Activated T-helper 1 cell treated with anti-CD3 and anti-CD28 coated beads, Interleukin-12 subunit alpha, Interleukin-12 subunit beta, Interleukin-2, Interleukin-4 antibody, amounts not matched to agents 30 ng/mL and 10 ng/mL and 1 ng/mL, durations not matched to agents 14 hours and 24 hours and 36 hours (primary cell): ENCODE results near the gene KRTAP19-7. TPM values are rescaled to one million over a fixed set of nuclear protein-coding genes. Genes with fewer than 3 reads are reported as not detected.

Source experiments
- DNase-seq: peaks from one replicate; pipeline ENCODE4 v3.0.0; 2021; ENCODE audit warnings: low spot score
- H3K27ac Mint-ChIP-seq: one replicate; pipeline ENCODE4 v1.8.0; 2021; ENCODE audit warnings: mild to moderate bottlenecking, mixed read lengths
- H3K27me3 Mint-ChIP-seq: one replicate; pipeline ENCODE4 v1.8.0; 2022; ENCODE audit warnings: mild to moderate bottlenecking, moderate library complexity, mixed read lengths; ENCODE audit not compliant: insufficient read depth
- H3K36me3 Mint-ChIP-seq: one replicate; pipeline ENCODE4 v1.8.0; 2021; ENCODE audit warnings: low read depth, mixed read lengths
- H3K4me1 Mint-ChIP-seq: one replicate; pipeline ENCODE4 v1.8.0; 2021; ENCODE audit warnings: low read depth, mixed read lengths
- H3K4me3 Mint-ChIP-seq: one replicate; pipeline ENCODE4 v1.8.0; 2021; ENCODE audit warnings: mild to moderate bottlenecking, moderate library complexity, mixed read lengths
- H3K9me3 Mint-ChIP-seq: one replicate; pipeline ENCODE4 v1.8.0; 2021; ENCODE audit warnings: mixed read lengths
- intact Hi-C: fragments of 100-400 bp; cut with micrococcal nuclease; formaldehyde crosslinking; loops from one replicate; pipeline ENCODE4 v1.15.1; 2024
- total RNA-seq: library from RNA; stranded (reverse); gene quantifications from 2 replicates; pipeline ENCODE4 v1.2.3, GENCODE V29; 2022

KRTAP19-7 gene
- total RNA-seq, 1 donor from 2014 or later = not detected

DNA sequence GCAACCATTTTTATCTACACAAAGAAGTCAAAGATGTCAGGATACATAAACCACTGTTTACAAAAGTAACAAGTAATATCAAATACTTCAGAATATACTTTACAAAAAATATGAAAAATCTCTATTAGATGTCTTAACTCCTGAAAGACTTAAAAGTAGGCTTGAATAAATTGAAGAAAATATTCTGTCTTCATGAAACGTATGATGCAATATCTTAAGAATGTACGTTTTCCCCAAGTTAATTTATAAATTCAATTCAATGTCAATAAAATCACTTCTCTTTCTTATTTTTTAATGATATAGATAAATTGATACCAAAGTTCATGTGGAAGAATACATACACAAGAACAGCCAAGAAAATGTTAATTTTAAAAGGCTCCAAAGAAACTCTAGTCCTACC is 6.0 kb downstream of the KRTAP19-7 start:
- Mint-ChIP-seq H3K4me3 (no peak overlapping the region), H3K9me3 (peaks cover 14% of the 10 kb centered on the region), H3K36me3 (no peaks in the 10 kb centered on the region), H3K4me1 (no peaks in the 10 kb centered on the region), H3K27me3 (no peaks in the 10 kb centered on the region), H3K27ac (no peak overlapping the region)
- no peak for DNase-seq
- intact Hi-C loops = no loop called here

DNA sequence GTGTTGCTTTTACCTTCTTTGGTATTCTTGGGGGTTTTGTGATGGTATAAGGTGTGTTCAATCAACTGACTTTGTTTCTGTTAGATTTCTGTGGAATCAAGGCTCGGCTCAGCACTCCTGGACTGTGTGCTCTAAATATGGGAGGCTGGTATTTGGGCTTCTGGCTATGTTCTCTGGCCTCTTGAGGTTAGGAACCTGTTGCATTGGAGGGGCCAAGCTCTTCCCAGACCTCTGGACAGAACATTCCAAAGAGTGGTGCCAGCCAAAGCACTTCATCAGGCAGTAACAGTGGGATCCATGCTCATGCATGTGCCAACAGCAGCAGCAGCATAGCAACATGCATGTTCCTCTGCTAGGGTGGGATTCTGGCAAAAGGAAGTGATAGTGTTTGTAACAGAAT is 8.3 kb downstream of the KRTAP19-7 start:
- Mint-ChIP-seq H3K27me3 (no peaks in the 10 kb centered on the region), H3K4me1 (no peaks in the 10 kb centered on the region), H3K36me3 (no peaks in the 10 kb centered on the region), H3K4me3 (no peak overlapping the region), H3K9me3 (peaks cover 14% of the 10 kb centered on the region), H3K27ac (no peak overlapping the region)
- intact Hi-C loops = no loop called here
- no peak for DNase-seq

DNA sequence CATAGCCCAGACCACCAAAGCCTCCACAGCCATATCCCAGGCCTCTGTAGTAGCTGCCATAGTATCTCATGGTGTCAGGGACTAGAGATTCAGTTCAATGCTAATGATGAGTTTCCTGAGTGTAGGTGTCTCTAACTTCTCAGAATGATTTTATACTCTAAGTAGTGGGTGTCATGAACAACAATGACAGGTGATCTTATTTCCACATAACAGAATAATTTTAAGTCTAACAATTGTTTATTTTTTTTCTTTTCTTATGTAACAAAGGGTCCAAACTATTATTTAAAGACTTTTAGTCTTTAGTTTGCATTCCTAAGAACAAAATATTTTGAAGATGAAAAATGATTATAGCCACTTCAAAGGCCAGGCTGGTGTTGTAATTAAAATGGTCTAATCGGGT is 19.4 kb downstream of the KRTAP19-7 start, which contains the start of gene KRTAP19-6:
KRTAP19-6 (minus strand) TSS at position 101 of the 400 bp plus-strand sequence; CDS start at position 70, 31 bp downstream.
- H3K27me3 Mint-ChIP-seq = no peaks in the 10 kb centered on the region
- intact Hi-C loops = no loop called here
- no peak for DNase-seq
- H3K4me3 Mint-ChIP-seq = no peak within 1 kb of the TSS
- peaks cover 3% of the 10 kb centered on the region for H3K9me3 Mint-ChIP-seq
- H3K36me3 Mint-ChIP-seq = no peaks in the 10 kb centered on the region
- H3K27ac Mint-ChIP-seq = no peak within 1 kb of the TSS
- no peaks in the 10 kb centered on the region for H3K4me1 Mint-ChIP-seq

DNA sequence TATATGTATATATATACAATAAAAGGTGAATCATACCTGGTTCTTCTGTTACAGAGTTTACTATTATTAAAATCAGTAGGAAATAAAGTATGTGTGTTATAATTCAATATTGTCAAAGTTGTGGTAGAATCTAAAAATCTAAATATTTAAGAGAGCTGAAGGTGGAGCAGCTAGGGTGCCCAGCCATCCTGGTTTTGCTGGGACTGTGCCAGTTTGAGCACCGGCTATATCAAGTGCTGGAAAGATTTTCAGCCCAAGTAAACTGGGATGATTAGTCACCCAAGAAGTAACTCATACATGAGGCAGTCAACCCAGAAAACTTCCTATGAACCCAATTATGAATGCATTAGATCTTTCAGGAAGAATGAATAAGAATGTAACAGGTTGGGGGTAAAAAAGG is 42.2 kb downstream of the KRTAP19-7 start:
- DNase-seq = no peak
- intact Hi-C loops = no loop called here
- no peaks in the 10 kb centered on the region for H3K4me1 Mint-ChIP-seq
- no peak overlapping the region for H3K27ac Mint-ChIP-seq
- H3K9me3 Mint-ChIP-seq = no peaks in the 10 kb centered on the region
- no peaks in the 10 kb centered on the region for H3K27me3 Mint-ChIP-seq
- no peak overlapping the region for H3K4me3 Mint-ChIP-seq
- no peaks in the 10 kb centered on the region for H3K36me3 Mint-ChIP-seq

DNA sequence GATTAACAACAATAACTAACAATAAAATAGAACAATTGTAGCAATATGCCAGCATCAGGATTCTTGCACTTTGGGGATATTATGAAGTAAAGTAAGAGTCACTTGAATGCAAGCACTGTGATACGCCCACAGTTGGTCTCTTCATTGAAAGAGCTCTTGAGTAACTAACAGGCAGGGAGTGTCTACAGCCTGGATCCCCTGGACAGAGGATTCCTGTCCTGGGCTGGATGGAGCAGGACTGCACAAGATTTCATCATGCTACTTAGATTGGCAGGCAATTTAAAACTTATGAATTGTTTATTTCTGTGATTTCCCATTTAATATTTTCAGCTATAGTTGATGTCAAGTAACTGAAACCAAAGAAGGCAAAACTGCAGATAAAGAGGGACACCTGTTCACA is 45.4 kb downstream of the KRTAP19-7 start:
- Mint-ChIP-seq H3K36me3 (no peaks in the 10 kb centered on the region), H3K27me3 (no peaks in the 10 kb centered on the region), H3K27ac (no peak overlapping the region), H3K9me3 (no peaks in the 10 kb centered on the region), H3K4me3 (no peak overlapping the region), H3K4me1 (no peaks in the 10 kb centered on the region)
- no peak for DNase-seq
- intact Hi-C loops = no loop called here

Other genes starting within 250 kb of the KRTAP19-7 start
- not detected in 2 replicates for gene KRTAP26-1, start 241.0 kb downstream of the KRTAP19-7 start, total RNA-seq
- not detected in 2 replicates for gene KRTAP27-1, start 223.6 kb downstream of the KRTAP19-7 start, total RNA-seq
- not detected in 2 replicates for gene KRTAP23-1, start 212.7 kb downstream of the KRTAP19-7 start, total RNA-seq
- gene KRTAP13-2, start 189.0 kb downstream of the KRTAP19-7 start, total RNA-seq = not detected in 2 replicates
- gene KRTAP13-1, start 165.3 kb downstream of the KRTAP19-7 start, total RNA-seq = not detected in 2 replicates
- gene KRTAP13-3, start 135.4 kb downstream of the KRTAP19-7 start, total RNA-seq = not detected in 2 replicates
- not detected in 2 replicates for gene KRTAP13-4, start 131.1 kb downstream of the KRTAP19-7 start, total RNA-seq
- gene KRTAP15-1, start 121.0 kb downstream of the KRTAP19-7 start, total RNA-seq = not detected in 2 replicates
- gene KRTAP19-1, start 80.9 kb downstream of the KRTAP19-7 start, total RNA-seq = not detected in 2 replicates
- not detected in 2 replicates for gene KRTAP19-2, start 73.9 kb downstream of the KRTAP19-7 start, total RNA-seq
- gene KRTAP19-3, start 69.3 kb downstream of the KRTAP19-7 start, total RNA-seq = not detected in 2 replicates
- gene KRTAP19-4, start 64.1 kb downstream of the KRTAP19-7 start, total RNA-seq = not detected in 2 replicates
- not detected in 2 replicates for gene KRTAP19-5, start 59.2 kb downstream of the KRTAP19-7 start, total RNA-seq
- not detected in 2 replicates for gene KRTAP19-6, start 19.4 kb downstream of the KRTAP19-7 start, total RNA-seq
- not detected in 2 replicates for gene KRTAP22-2, start 29.1 kb upstream of the KRTAP19-7 start, total RNA-seq
- gene KRTAP6-3, start 31.1 kb upstream of the KRTAP19-7 start, total RNA-seq = not detected in 2 replicates
- gene KRTAP6-2, start 37.6 kb upstream of the KRTAP19-7 start, total RNA-seq = not detected in 2 replicates
- gene KRTAP22-1, start 39.8 kb upstream of the KRTAP19-7 start, total RNA-seq = not detected in 2 replicates
- not detected in 2 replicates for gene KRTAP6-1, start 52.6 kb upstream of the KRTAP19-7 start, total RNA-seq
- not detected in 2 replicates for gene KRTAP20-1, start 55.1 kb upstream of the KRTAP19-7 start, total RNA-seq
- gene KRTAP20-4, start 59.3 kb upstream of the KRTAP19-7 start, total RNA-seq = not detected in 2 replicates
- not detected in 2 replicates for gene KRTAP20-2, start 73.9 kb upstream of the KRTAP19-7 start, total RNA-seq
- gene KRTAP20-3, start 81.5 kb upstream of the KRTAP19-7 start, total RNA-seq = not detected in 2 replicates
- not detected in 2 replicates for gene KRTAP21-3, start 157.5 kb upstream of the KRTAP19-7 start, total RNA-seq
- not detected in 2 replicates for gene KRTAP21-2, start 185.9 kb upstream of the KRTAP19-7 start, total RNA-seq
- gene KRTAP21-1, start 194.1 kb upstream of the KRTAP19-7 start, total RNA-seq = not detected in 2 replicates